Measurements from ENCODE around the gene GRB14. TPM values are rescaled to one million over a fixed set of nuclear protein-coding genes. Genes with fewer than 3 reads are reported as not detected.

The GRB14 gene
- total RNA-seq, 1 experiment from 2014 or later = not detected

DNA sequence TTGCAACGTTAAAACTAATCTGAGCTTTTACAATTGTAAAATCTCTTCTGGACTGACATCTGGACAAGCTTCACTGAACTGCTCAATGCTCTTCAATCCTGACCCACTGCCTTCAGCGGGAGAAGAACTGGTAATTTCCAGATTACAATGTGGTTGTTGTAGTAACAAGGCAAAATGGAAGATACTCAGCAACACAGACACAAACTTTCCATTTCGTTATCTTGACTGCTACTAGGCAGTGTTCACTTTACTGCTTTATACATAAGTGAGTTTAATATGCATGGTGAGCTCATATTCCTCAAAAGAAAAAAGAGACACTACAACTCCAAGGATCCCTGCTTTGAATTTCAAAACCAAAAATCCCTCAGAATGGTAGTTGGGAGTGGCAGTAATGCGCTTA is 51.9 kb downstream of the GRB14 start:
- Histone ChIP-seq H3K27ac (ENCODE audit: low read length) (no peak overlapping the region), H3K9me3 (ENCODE audit: control insufficient read depth, insufficient read depth, low read depth, low read length) (no peaks in the 10 kb centered on the region), H3K4me3 (ENCODE audit: low read depth in 2 of 2, low read length in 2 of 2) (no peak overlapping the region), H3K27me3 (ENCODE audit: control insufficient read depth, insufficient read depth, low read length) (no peaks in the 10 kb centered on the region; the same call in 1 of the 2 replicates), H3K36me3 (ENCODE audit: control insufficient read depth, insufficient read depth, low read length) (no peaks in the 10 kb centered on the region), H3K4me1 (ENCODE audit: control insufficient read depth, insufficient read depth, low read length) (no peaks in the 10 kb centered on the region)
- in situ Hi-C loops (cut with HindIII; ENCODE audit: low pct_unique_long_range_greater_than_20kb, low sequenced_read_pairs) (no loop called here), intact Hi-C loops (cut with micrococcal nuclease; ENCODE audit: unreplicated experiment) (no loop called here)
- no TSS peak for BruUV-seq (replicated peaks)
- POLR2A ChIA-PET = no interaction called here
- CTCF ChIA-PET = interaction anchor here (1.3 kb wide), 1 partner anchor 9 kb away, joined by 4 read pairs; no protein-coding TSS in a partner anchor
- TF ChIP-seq, protein P1, sequence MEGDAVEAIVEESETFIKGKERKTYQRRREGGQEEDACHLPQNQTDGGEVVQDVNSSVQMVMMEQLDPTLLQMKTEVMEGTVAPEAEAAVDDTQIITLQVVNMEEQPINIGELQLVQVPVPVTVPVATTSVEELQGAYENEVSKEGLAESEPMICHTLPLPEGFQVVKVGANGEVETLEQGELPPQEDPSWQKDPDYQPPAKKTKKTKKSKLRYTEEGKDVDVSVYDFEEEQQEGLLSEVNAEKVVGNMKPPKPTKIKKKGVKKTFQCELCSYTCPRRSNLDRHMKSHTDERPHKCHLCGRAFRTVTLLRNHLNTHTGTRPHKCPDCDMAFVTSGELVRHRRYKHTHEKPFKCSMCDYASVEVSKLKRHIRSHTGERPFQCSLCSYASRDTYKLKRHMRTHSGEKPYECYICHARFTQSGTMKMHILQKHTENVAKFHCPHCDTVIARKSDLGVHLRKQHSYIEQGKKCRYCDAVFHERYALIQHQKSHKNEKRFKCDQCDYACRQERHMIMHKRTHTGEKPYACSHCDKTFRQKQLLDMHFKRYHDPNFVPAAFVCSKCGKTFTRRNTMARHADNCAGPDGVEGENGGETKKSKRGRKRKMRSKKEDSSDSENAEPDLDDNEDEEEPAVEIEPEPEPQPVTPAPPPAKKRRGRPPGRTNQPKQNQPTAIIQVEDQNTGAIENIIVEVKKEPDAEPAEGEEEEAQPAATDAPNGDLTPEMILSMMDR (IDR thresholded peaks at IDR 0.05) = no peak
- TF ChIP-seq POLR2AphosphoS5 (IDR thresholded peaks at IDR 0.05; ENCODE audit: low read depth, low read length) (no peak), TCF7L2 (IDR thresholded peaks at IDR 0.05; ENCODE audit: low read depth, low read length) (no peak), SIN3A (IDR thresholded peaks at IDR 0.05; ENCODE audit: borderline replicate concordance, insufficient read depth, low read depth, low read length) (no peak)
- TF ChIP-seq, protein P2, sequence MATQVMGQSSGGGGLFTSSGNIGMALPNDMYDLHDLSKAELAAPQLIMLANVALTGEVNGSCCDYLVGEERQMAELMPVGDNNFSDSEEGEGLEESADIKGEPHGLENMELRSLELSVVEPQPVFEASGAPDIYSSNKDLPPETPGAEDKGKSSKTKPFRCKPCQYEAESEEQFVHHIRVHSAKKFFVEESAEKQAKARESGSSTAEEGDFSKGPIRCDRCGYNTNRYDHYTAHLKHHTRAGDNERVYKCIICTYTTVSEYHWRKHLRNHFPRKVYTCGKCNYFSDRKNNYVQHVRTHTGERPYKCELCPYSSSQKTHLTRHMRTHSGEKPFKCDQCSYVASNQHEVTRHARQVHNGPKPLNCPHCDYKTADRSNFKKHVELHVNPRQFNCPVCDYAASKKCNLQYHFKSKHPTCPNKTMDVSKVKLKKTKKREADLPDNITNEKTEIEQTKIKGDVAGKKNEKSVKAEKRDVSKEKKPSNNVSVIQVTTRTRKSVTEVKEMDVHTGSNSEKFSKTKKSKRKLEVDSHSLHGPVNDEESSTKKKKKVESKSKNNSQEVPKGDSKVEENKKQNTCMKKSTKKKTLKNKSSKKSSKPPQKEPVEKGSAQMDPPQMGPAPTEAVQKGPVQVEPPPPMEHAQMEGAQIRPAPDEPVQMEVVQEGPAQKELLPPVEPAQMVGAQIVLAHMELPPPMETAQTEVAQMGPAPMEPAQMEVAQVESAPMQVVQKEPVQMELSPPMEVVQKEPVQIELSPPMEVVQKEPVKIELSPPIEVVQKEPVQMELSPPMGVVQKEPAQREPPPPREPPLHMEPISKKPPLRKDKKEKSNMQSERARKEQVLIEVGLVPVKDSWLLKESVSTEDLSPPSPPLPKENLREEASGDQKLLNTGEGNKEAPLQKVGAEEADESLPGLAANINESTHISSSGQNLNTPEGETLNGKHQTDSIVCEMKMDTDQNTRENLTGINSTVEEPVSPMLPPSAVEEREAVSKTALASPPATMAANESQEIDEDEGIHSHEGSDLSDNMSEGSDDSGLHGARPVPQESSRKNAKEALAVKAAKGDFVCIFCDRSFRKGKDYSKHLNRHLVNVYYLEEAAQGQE (IDR thresholded peaks at IDR 0.05; ENCODE audit: insufficient read depth in 1 of 2, low read depth in 2 of 2, low read length in 1 of 2) = no peak
- no peak for DNase-seq (ENCODE audit: low read depth, low spot score)
- ATAC-seq = no peak

DNA sequence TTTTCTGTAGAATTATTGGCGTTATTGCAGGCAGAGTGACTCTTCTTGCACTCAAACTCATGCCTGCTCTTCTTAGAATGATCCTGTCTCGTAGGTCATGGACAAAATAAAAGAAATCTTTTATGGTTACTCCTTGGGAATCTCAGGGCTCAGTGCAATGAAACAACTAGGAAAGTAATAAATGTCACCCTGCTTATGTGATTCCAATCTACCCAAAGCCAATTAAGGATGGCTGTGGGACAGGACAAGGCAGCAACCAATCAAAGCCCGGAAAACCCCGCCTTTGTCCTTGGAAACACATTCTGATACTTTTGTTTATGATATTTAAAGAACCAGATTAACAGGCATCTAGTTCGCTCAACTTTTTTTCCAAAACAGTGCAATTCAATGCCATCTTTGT is 53.0 kb downstream of the GRB14 start:
- TF ChIP-seq, protein P1 (IDR thresholded peaks at IDR 0.05) = no peak
- TF ChIP-seq, protein P2 (IDR thresholded peaks at IDR 0.05; ENCODE audit: insufficient read depth in 1 of 2, low read depth in 2 of 2, low read length in 1 of 2) = no peak
- TF ChIP-seq SIN3A (IDR thresholded peaks at IDR 0.05; ENCODE audit: borderline replicate concordance, insufficient read depth, low read depth, low read length) (no peak), TCF7L2 (IDR thresholded peaks at IDR 0.05; ENCODE audit: low read depth, low read length) (no peak), POLR2AphosphoS5 (IDR thresholded peaks at IDR 0.05; ENCODE audit: low read depth, low read length) (no peak)
- Histone ChIP-seq H3K4me3 (ENCODE audit: low read depth in 2 of 2, low read length in 2 of 2) (no peak overlapping the region), H3K4me1 (ENCODE audit: control insufficient read depth, insufficient read depth, low read length) (no peaks in the 10 kb centered on the region), H3K36me3 (ENCODE audit: control insufficient read depth, insufficient read depth, low read length) (no peaks in the 10 kb centered on the region), H3K9me3 (ENCODE audit: control insufficient read depth, insufficient read depth, low read depth, low read length) (no peaks in the 10 kb centered on the region), H3K27ac (ENCODE audit: low read length) (no peak overlapping the region), H3K27me3 (ENCODE audit: control insufficient read depth, insufficient read depth, low read length) (no peaks in the 10 kb centered on the region; the same call in 1 of the 2 replicates)
- ChIA-PET POLR2A (no interaction called here), CTCF (no interaction called here)
- no TSS peak for BruUV-seq (replicated peaks)
- DNase-seq (ENCODE audit: low read depth, low spot score) (no peak), ATAC-seq (no peak)
- in situ Hi-C loops (cut with HindIII; ENCODE audit: low pct_unique_long_range_greater_than_20kb, low sequenced_read_pairs) = no loop called here
- intact Hi-C loops (cut with micrococcal nuclease; ENCODE audit: unreplicated experiment) = no loop called here

Measured in Panc1 (cell line).